SK-N-SH (cell line): ENCODE measurements around the gene PDE8A.

Experiments used
- EP300 ChIP-seq, 2 experiments: IDR thresholded peaks; 2 replicates each; pipeline versions ENCODE4 v1.4.0 to v1.6.1; 2012; ENCODE audit warnings: borderline replicate concordance in 1 of 2, low read depth in 1 of 2, low read length in 1 of 2
- EZH2phosphoT487 ChIP-seq: fragments of 200-600 bp; sonication (generic); IDR thresholded peaks from 2 replicates; pipeline ENCODE4 v1.6.1; 2017; ENCODE audit warnings: low read depth, mixed run types, mild to moderate bottlenecking, antibody characterized with exemption, moderate library complexity, borderline replicate concordance
- GABPA ChIP-seq: IDR thresholded peaks from 2 replicates; pipeline ENCODE4 v1.4.0; 2012; ENCODE audit warnings: low read depth, mild to moderate bottlenecking
- NRF1 ChIP-seq: IDR thresholded peaks from 2 replicates; pipeline ENCODE4 v1.6.1; 2012; ENCODE audit warnings: low read depth, mild to moderate bottlenecking, low read length
- RXRA ChIP-seq: IDR thresholded peaks from 2 replicates; pipeline ENCODE4 v1.4.0; 2012; ENCODE audit warnings: low read depth, mild to moderate bottlenecking, borderline replicate concordance
- SIN3A ChIP-seq: IDR thresholded peaks from 2 replicates; pipeline ENCODE4 v1.6.1; 2012; ENCODE audit warnings: low read depth, mild to moderate bottlenecking, low read length, moderate library complexity, borderline replicate concordance
- SMC3 ChIP-seq: IDR thresholded peaks from 2 replicates; pipeline ENCODE4 v1.6.1; 2012; ENCODE audit warnings: low read depth, low read length, improper control_type of control experiment
- YY1 ChIP-seq: IDR thresholded peaks from 2 replicates; pipeline ENCODE4 v1.4.0; 2012; ENCODE audit warnings: low read depth, mild to moderate bottlenecking
- TF ChIP-seq, protein P1 (sequence below): IDR thresholded peaks from 2 replicates; pipeline ENCODE4 v1.6.1; 2012; ENCODE audit warnings: mild to moderate bottlenecking, low read depth, low read length, moderate library complexity
- TF ChIP-seq, protein P2 (sequence below): fragments of 200-600 bp; sonication (generic); IDR thresholded peaks from 2 replicates; pipeline ENCODE4 v1.6.1; 2017; ENCODE audit warnings: antibody characterized with exemption, mild to moderate bottlenecking, moderate library complexity
- TF ChIP-seq, protein P3 (sequence below): IDR thresholded peaks from 2 replicates; pipeline ENCODE4; 2012
- TF ChIP-seq, protein P4 (sequence below): fragments of 150-350 bp; IDR thresholded peaks from 2 replicates; pipeline ENCODE4 v1.6.1; 2017; ENCODE audit warnings: antibody characterized with exemption, low read length, low read depth, borderline replicate concordance

DNA sequence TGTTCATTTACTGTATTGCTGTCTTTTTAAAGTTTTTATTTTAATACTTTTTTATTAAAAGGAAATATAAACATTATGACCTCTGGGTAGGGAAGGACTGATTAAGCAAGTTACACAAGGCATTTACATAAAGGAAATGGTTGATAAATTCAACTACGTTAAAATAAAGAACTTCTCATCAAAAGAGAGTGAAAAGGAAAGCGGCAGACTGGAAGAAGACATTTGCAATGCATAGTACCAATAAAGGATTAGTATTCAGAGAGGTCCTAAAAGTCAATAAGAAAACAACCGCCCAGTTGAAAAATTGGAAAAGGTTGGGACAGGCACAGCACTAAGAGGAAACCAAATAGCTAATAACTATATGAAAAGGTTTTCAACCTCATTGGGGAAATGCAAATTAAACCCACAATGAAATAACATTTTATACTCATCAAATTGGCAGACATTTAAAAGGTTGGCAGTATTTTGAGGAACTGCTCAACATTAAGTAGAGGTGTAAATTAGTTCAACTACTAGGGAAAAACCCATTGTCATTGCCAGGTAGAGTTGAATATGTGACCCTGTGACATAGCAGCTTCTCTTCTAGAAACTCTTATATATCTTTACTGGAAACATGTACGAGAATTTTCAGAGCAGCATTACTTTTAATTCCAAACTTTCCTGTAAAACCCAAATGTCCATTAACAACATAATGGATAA, 9.5 kb downstream of the PDE8A start:
- TF ChIP-seq, protein P1, sequence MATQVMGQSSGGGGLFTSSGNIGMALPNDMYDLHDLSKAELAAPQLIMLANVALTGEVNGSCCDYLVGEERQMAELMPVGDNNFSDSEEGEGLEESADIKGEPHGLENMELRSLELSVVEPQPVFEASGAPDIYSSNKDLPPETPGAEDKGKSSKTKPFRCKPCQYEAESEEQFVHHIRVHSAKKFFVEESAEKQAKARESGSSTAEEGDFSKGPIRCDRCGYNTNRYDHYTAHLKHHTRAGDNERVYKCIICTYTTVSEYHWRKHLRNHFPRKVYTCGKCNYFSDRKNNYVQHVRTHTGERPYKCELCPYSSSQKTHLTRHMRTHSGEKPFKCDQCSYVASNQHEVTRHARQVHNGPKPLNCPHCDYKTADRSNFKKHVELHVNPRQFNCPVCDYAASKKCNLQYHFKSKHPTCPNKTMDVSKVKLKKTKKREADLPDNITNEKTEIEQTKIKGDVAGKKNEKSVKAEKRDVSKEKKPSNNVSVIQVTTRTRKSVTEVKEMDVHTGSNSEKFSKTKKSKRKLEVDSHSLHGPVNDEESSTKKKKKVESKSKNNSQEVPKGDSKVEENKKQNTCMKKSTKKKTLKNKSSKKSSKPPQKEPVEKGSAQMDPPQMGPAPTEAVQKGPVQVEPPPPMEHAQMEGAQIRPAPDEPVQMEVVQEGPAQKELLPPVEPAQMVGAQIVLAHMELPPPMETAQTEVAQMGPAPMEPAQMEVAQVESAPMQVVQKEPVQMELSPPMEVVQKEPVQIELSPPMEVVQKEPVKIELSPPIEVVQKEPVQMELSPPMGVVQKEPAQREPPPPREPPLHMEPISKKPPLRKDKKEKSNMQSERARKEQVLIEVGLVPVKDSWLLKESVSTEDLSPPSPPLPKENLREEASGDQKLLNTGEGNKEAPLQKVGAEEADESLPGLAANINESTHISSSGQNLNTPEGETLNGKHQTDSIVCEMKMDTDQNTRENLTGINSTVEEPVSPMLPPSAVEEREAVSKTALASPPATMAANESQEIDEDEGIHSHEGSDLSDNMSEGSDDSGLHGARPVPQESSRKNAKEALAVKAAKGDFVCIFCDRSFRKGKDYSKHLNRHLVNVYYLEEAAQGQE, result no peak
- TF ChIP-seq, protein P2, sequence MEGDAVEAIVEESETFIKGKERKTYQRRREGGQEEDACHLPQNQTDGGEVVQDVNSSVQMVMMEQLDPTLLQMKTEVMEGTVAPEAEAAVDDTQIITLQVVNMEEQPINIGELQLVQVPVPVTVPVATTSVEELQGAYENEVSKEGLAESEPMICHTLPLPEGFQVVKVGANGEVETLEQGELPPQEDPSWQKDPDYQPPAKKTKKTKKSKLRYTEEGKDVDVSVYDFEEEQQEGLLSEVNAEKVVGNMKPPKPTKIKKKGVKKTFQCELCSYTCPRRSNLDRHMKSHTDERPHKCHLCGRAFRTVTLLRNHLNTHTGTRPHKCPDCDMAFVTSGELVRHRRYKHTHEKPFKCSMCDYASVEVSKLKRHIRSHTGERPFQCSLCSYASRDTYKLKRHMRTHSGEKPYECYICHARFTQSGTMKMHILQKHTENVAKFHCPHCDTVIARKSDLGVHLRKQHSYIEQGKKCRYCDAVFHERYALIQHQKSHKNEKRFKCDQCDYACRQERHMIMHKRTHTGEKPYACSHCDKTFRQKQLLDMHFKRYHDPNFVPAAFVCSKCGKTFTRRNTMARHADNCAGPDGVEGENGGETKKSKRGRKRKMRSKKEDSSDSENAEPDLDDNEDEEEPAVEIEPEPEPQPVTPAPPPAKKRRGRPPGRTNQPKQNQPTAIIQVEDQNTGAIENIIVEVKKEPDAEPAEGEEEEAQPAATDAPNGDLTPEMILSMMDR, result no peak
- TF ChIP-seq SMC3, result no peak
- TF ChIP-seq SIN3A, result no peak
- TF ChIP-seq, protein P3, sequence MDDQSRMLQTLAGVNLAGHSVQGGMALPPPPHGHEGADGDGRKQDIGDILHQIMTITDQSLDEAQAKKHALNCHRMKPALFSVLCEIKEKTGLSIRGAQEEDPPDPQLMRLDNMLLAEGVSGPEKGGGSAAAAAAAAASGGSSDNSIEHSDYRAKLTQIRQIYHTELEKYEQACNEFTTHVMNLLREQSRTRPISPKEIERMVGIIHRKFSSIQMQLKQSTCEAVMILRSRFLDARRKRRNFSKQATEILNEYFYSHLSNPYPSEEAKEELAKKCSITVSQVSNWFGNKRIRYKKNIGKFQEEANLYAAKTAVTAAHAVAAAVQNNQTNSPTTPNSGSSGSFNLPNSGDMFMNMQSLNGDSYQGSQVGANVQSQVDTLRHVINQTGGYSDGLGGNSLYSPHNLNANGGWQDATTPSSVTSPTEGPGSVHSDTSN, result no peak
- TF ChIP-seq EZH2phosphoT487, result no peak
- TF ChIP-seq YY1, result no peak
- TF ChIP-seq EP300 (IDR thresholded peaks at IDR 0.05; ENCODE audit: borderline replicate concordance in 1 of 2, low read depth in 1 of 2, low read length in 1 of 2), result no peak
- TF ChIP-seq NRF1, result no peak
- no peak for TF ChIP-seq RXRA
- TF ChIP-seq, protein P4, sequence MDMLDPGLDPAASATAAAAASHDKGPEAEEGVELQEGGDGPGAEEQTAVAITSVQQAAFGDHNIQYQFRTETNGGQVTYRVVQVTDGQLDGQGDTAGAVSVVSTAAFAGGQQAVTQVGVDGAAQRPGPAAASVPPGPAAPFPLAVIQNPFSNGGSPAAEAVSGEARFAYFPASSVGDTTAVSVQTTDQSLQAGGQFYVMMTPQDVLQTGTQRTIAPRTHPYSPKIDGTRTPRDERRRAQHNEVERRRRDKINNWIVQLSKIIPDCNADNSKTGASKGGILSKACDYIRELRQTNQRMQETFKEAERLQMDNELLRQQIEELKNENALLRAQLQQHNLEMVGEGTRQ, result no peak
- TF ChIP-seq GABPA, result no peak
